ENCODE data around the gene DOCK1. TPM values are rescaled to one million over a fixed set of nuclear protein-coding genes. Genes with fewer than 3 reads are reported as not detected.
"Not testable (repeated sequence)": the region's sequence is repeated elsewhere in the genome, so short reads cannot be mapped to it uniquely, and the experiment has no call there.

Gene DOCK1
- total RNA-seq, 2 experiments from 2014 or later, result 0.75 to 0.81 TPM

- H3K9me3 Mint-ChIP-seq (ENCODE audit: low read depth); H3K27me3 Mint-ChIP-seq; H3K4me1 Mint-ChIP-seq; CTCF ChIA-PET; H3K4me3 Mint-ChIP-seq; POLR2A ChIA-PET; intact Hi-C loops (cut with DNase I, micrococcal nuclease); H3K36me3 Mint-ChIP-seq (ENCODE audit: low read depth); H3K27ac Mint-ChIP-seq; DNase-seq; ATAC-seq: not testable (repeated sequence)
Observed at GRCh38 chr10:126888436-126888835, 16.8 kb upstream of the DOCK1 start.

- POLR2A ChIA-PET, result no interaction called here
Observed at GRCh38 chr10:126889421-126889820, 15.8 kb upstream of the DOCK1 start.

GRCh38 chr10:126890797-126891196 lies 14.4 kb upstream of the DOCK1 start:
- intact Hi-C loops (cut with DNase I, micrococcal nuclease); H3K9me3 Mint-ChIP-seq (ENCODE audit: low read depth); H3K4me3 Mint-ChIP-seq; H3K4me1 Mint-ChIP-seq; DNase-seq; H3K27me3 Mint-ChIP-seq; H3K36me3 Mint-ChIP-seq (ENCODE audit: low read depth); H3K27ac Mint-ChIP-seq; CTCF ChIA-PET; POLR2A ChIA-PET; ATAC-seq: not testable (repeated sequence)

More at GRCh38 chr10:126889421-126889820, 15.8 kb upstream of the DOCK1 start:
- Mint-ChIP-seq H3K9me3 (ENCODE audit: low read depth) (peaks cover 6% of the 10 kb centered on the region), H3K36me3 (ENCODE audit: low read depth) (no peaks in the 10 kb centered on the region), H3K4me1 (no peaks in the 10 kb centered on the region), H3K27ac (no peak overlapping the region), H3K27me3 (no peaks in the 10 kb centered on the region), H3K4me3 (no peak overlapping the region)
- CTCF ChIA-PET, result no interaction called here
- intact Hi-C loops (cut with DNase I, micrococcal nuclease), result no loop called here
- DNase-seq (no peak), ATAC-seq (no peak)

- CTCF ChIA-PET, result no interaction called here
- H3K4me3 Mint-ChIP-seq, result no peak overlapping the region
- ATAC-seq (no peak), DNase-seq (no peak)
- peaks cover 13% of the 10 kb centered on the region for H3K9me3 Mint-ChIP-seq (ENCODE audit: low read depth)
- intact Hi-C loops (cut with DNase I, micrococcal nuclease), result no loop called here
- POLR2A ChIA-PET, result no interaction called here
- no peak overlapping the region for H3K27ac Mint-ChIP-seq
- H3K4me1 Mint-ChIP-seq, result no peaks in the 10 kb centered on the region
- H3K36me3 Mint-ChIP-seq (ENCODE audit: low read depth), result no peaks in the 10 kb centered on the region
- no peaks in the 10 kb centered on the region for H3K27me3 Mint-ChIP-seq
Observed at GRCh38 chr10:126892226-126893175, 12.7 kb upstream of the DOCK1 start.

GRCh38 chr10:126893206-126893605 lies 12.0 kb upstream of the DOCK1 start:
- H3K27me3 Mint-ChIP-seq, result no peaks in the 10 kb centered on the region
- POLR2A ChIA-PET, result no interaction called here
- CTCF ChIA-PET, result no interaction called here
- no peak for DNase-seq
- intact Hi-C loops (cut with DNase I, micrococcal nuclease), result no loop called here
- H3K4me1 Mint-ChIP-seq, result no peaks in the 10 kb centered on the region
- H3K9me3 Mint-ChIP-seq (ENCODE audit: low read depth), result peaks cover 17% of the 10 kb centered on the region
- H3K27ac Mint-ChIP-seq, result no peak overlapping the region
- H3K36me3 Mint-ChIP-seq (ENCODE audit: low read depth), result no peaks in the 10 kb centered on the region
- no peak overlapping the region for H3K4me3 Mint-ChIP-seq
- no peak for ATAC-seq

- DNase-seq, result no peak
Observed at GRCh38 chr10:126893841-126894240, 11.4 kb upstream of the DOCK1 start.

GRCh38 chr10:126895214-126895781 lies 9.9 kb upstream of the DOCK1 start:
- intact Hi-C loops (cut with DNase I, micrococcal nuclease), result no loop called here
- ATAC-seq, result no peak
- H3K4me1 Mint-ChIP-seq, result no peaks in the 10 kb centered on the region
- H3K36me3 Mint-ChIP-seq (ENCODE audit: low read depth), result no peaks in the 10 kb centered on the region
- H3K27ac Mint-ChIP-seq, result no peak overlapping the region
- no peak overlapping the region for H3K4me3 Mint-ChIP-seq
- no peaks in the 10 kb centered on the region for H3K27me3 Mint-ChIP-seq
- ChIA-PET POLR2A (no interaction called here), CTCF (no interaction called here)
- H3K9me3 Mint-ChIP-seq (ENCODE audit: low read depth), result peaks cover 21% of the 10 kb centered on the region
- DNase-seq, result no peak

More at GRCh38 chr10:126893841-126894240, 11.4 kb upstream of the DOCK1 start:
- POLR2A ChIA-PET, result no interaction called here
- no peak for ATAC-seq
- Mint-ChIP-seq H3K36me3 (ENCODE audit: low read depth) (no peaks in the 10 kb centered on the region), H3K4me3 (no peak overlapping the region), H3K27me3 (no peaks in the 10 kb centered on the region), H3K27ac (no peak overlapping the region), H3K4me1 (no peaks in the 10 kb centered on the region), H3K9me3 (ENCODE audit: low read depth) (peaks cover 17% of the 10 kb centered on the region)
- intact Hi-C loops (cut with DNase I, micrococcal nuclease), result no loop called here
- CTCF ChIA-PET, result no interaction called here

- no peak for ATAC-seq
- H3K4me1 Mint-ChIP-seq, result no peaks in the 10 kb centered on the region
- peaks cover 15% of the 10 kb centered on the region for H3K9me3 Mint-ChIP-seq (ENCODE audit: low read depth)
- CTCF ChIA-PET, result interaction anchor here (0.8 kb wide), 1 partner anchor 73 kb away, joined by 4 read pairs; no protein-coding TSS in a partner anchor
- peaks cover 3% of the 10 kb centered on the region for H3K27me3 Mint-ChIP-seq
- no peak overlapping the region for H3K4me3 Mint-ChIP-seq
- H3K36me3 Mint-ChIP-seq (ENCODE audit: low read depth), result no peaks in the 10 kb centered on the region
- no peak for DNase-seq
- H3K27ac Mint-ChIP-seq, result no peak overlapping the region
- POLR2A ChIA-PET, result no interaction called here
- intact Hi-C loops (cut with DNase I, micrococcal nuclease), result no loop called here
Observed at GRCh38 chr10:126898460-126898859, 6.8 kb upstream of the DOCK1 start.

GRCh38 chr10:126899529-126899928 lies 5.7 kb upstream of the DOCK1 start:
- CTCF ChIA-PET; POLR2A ChIA-PET; DNase-seq; ATAC-seq; H3K36me3 Mint-ChIP-seq (ENCODE audit: low read depth); intact Hi-C loops (cut with DNase I, micrococcal nuclease); H3K4me3 Mint-ChIP-seq; H3K4me1 Mint-ChIP-seq; H3K27ac Mint-ChIP-seq: not testable (repeated sequence)
- peaks cover 15% of the 10 kb centered on the region for H3K9me3 Mint-ChIP-seq (ENCODE audit: low read depth)
- H3K27me3 Mint-ChIP-seq, result peaks cover 11% of the 10 kb centered on the region

GRCh38 chr10:126902157-126902556 lies 3.1 kb upstream of the DOCK1 start:
- no peaks in the 10 kb centered on the region for H3K36me3 Mint-ChIP-seq (ENCODE audit: low read depth)
- ChIA-PET POLR2A (no interaction called here), CTCF (no interaction called here)
- H3K4me3 Mint-ChIP-seq, result no peak overlapping the region
- ATAC-seq (no peak), DNase-seq (no peak)
- no peak overlapping the region for H3K27ac Mint-ChIP-seq
- H3K9me3 Mint-ChIP-seq (ENCODE audit: low read depth), result peaks cover 9% of the 10 kb centered on the region
- H3K27me3 Mint-ChIP-seq, result peaks cover 23% of the 10 kb centered on the region
- intact Hi-C loops (cut with DNase I, micrococcal nuclease), result no loop called here
- H3K4me1 Mint-ChIP-seq, result peaks cover 3% of the 10 kb centered on the region

- Mint-ChIP-seq H3K4me3 (no peak overlapping the region), H3K9me3 (ENCODE audit: low read depth) (peaks cover 4% of the 10 kb centered on the region), H3K27ac (no peak overlapping the region), H3K27me3 (peaks cover 25% of the 10 kb centered on the region), H3K4me1 (peaks cover 3% of the 10 kb centered on the region), H3K36me3 (ENCODE audit: low read depth) (no peaks in the 10 kb centered on the region)
- ATAC-seq (no peak), DNase-seq (no peak)
- POLR2A ChIA-PET, result no interaction called here
- CTCF ChIA-PET, result no interaction called here
- intact Hi-C loops (cut with DNase I, micrococcal nuclease), result no loop called here
Observed at GRCh38 chr10:126903656-126904360, 1.4 kb upstream of the DOCK1 start.

GRCh38 chr10:126904516-126904817 lies 761 bp upstream of the DOCK1 start:
- Mint-ChIP-seq H3K4me3 (no peak overlapping the region), H3K36me3 (ENCODE audit: low read depth) (no peaks in the 10 kb centered on the region), H3K27me3 (peaks cover 25% of the 10 kb centered on the region), H3K27ac (no peak overlapping the region), H3K9me3 (ENCODE audit: low read depth) (peaks cover 3% of the 10 kb centered on the region), H3K4me1 (peaks cover 3% of the 10 kb centered on the region)
- ATAC-seq (no peak), DNase-seq (no peak)
- intact Hi-C loops (cut with DNase I, micrococcal nuclease), result no loop called here
- ChIA-PET POLR2A (no interaction called here), CTCF (no interaction called here)

All from activated CD4-positive, alpha-beta T cell treated with anti-CD3 and anti-CD28 coated beads for 36 hours (primary cell).